ENCODE data around the gene CAMTA1. TPM values are rescaled to one million over a fixed set of nuclear protein-coding genes. Genes with fewer than 3 reads are reported as not detected.

The CAMTA1 gene
- total and polyA plus RNA-seq, 8 donors: 42.8 to 213 (median 118) TPM

DNA sequence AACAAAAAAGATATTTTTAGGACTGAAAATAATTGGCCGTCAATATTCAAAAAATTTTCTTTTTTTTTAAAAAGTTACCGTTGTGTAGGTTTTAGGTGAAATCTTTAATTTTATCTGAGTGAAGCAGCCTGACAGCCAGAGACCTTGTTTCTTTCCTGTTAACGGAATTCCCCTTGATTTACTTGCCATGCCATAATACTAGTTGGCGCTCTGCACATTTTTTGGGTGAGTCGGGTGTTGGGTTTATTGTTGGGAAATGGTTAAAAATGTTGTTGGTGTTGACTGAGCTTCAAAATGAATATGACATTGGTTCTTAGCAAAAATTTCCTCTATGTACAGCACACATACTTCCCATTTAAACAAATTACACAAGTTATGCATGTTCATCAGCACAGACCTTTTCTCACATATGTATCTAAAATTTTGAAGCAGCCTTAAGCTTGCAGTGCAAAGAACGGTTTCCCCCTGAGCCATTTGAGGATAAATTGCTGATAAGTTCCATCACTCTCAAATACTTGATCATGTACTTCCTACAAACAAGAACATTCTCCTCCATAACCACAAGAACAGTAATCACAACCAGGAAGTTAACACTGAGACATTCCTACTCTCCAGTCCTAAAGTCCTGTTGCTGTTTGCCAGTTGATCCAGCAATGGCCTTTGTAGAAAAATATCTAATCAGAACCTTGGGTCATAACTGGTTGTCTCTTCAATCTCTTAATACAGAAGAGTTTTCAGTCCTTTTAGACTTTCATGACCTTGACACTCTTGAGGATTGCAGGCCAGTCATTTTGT lies 34.2 kb downstream of the CAMTA1 start:
- H3K4me3 ChIP-seq: no peak overlapping the region
- intact Hi-C loops (cut with DNase I; ENCODE audit: low total_unique reads): no loop called here

DNA sequence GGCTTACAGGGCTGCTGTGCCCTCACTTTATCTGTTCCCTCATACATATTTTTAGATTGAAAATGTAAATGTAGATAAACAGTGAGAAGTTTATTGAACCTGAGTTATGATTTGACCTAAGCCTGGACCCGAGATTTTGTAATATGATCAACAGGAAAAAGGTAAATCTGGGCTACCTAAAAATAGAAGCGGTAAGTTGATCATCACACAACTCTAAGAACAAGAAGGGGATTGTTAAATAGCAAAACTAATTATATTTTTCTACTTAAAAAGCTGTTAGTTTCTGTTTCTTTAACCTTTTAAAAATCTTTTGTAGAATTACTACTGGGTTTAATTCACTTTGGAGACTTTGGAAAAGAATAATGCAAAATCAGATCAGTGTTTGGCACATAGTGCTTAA lies 35.6 kb downstream of the CAMTA1 start:
- intact Hi-C loops (cut with DNase I; ENCODE audit: low total_unique reads): no loop called here
- no peak for DNase-seq
- H3K9me3 ChIP-seq: no peaks in the 10 kb centered on the region
- peak overlapping the region in 2 of 5 donors; percentile 58 to 84 for H3K27ac ChIP-seq
- no peak overlapping the region for H3K4me3 ChIP-seq
- peaks cover 32 to 79% (median 60%) of the 10 kb centered on the region in 4 donors for H3K4me1 ChIP-seq
- H3K36me3 ChIP-seq: no peaks in the 10 kb centered on the region
- TF ChIP-seq POLR2AphosphoS5 (IDR thresholded peaks at IDR 0.05) (no peak), POLR2A (IDR thresholded peaks at IDR 0.05) (no peak), EP300 (IDR thresholded peaks at IDR 0.05) (no peak), CTCF (IDR thresholded peaks at IDR 0.05) (no peak)
- no peaks in the 10 kb centered on the region for H3K27me3 ChIP-seq
- 31 to 56% (median 43%) methylated on average over 2 of the region's 2 CpGs for WGBS, 5 donors

More for the DNA sequence above, 34.2 kb downstream of the CAMTA1 start:
- 67 to 76% (median 75%) methylated on average over 6 of the region's 6 CpGs for WGBS, 5 donors
- peak overlapping the region in 4 of 5 donors; percentile 44 to 84 (median 60) for H3K27ac ChIP-seq
- no peaks in the 10 kb centered on the region for H3K9me3 ChIP-seq
- no peaks in the 10 kb centered on the region for H3K27me3 ChIP-seq
- peak in 1 of 2 donors; percentile 41 for DNase-seq
- no peaks in the 10 kb centered on the region for H3K36me3 ChIP-seq
- peaks cover 29 to 71% (median 49%) of the 10 kb centered on the region in 4 donors for H3K4me1 ChIP-seq
- TF ChIP-seq CTCF (IDR thresholded peaks at IDR 0.05) (no peak), POLR2AphosphoS5 (IDR thresholded peaks at IDR 0.05) (peak in 2 of 3 donors; percentile 56 to 80)

DNA sequence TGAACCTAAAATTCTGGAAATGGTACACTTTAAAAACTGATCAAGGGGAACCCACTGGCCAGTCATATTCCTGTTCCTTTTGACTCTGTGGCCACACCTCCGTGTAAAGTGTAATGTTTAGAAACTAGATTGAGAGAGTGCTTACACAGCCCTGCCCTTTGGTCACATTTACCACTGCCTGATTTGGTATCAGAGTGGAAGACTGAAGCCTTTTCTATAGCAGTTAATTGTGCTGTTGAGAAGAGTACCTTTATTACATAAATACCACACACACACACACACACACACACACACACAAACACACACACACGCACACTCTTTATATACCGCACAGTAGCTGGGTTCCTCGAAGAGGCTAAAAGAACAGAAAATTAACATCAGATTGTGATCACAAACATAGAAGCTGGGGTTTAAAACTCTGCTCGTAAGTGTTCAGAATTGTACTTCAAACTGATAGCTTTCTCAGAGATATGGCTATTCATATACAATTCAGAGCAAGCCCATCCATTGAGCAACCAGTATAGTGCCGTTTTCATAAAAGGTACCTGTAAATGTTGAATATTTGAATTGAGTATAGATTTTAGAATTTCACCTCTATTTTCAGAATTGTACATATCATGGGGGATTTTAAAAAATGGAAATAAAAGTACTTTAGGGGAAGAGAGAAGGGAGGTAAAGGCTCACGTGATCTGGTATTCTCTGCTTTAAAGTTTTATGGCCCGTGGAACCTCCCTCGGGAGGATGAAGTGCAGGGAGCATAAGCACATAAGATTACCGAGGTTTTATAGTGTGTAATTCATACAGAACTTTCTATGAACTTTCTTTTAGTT lies 37.5 kb downstream of the CAMTA1 start:
- peak overlapping the region; percentile 56 to 83 (median 75) for H3K27ac ChIP-seq
- H3K36me3 ChIP-seq: no peaks in the 10 kb centered on the region
- no peaks in the 10 kb centered on the region for H3K9me3 ChIP-seq
- TF ChIP-seq POLR2A (IDR thresholded peaks at IDR 0.05) (no peak), POLR2AphosphoS5 (IDR thresholded peaks at IDR 0.05) (peak in 2 of 3 donors; percentile 68 to 78)
- WGBS, 5 donors: 27 to 52% (median 48%) methylated on average over 10 of the region's 10 CpGs
- no peaks in the 10 kb centered on the region for H3K27me3 ChIP-seq
- DNase-seq: peak; percentile 43 to 84
- intact Hi-C loops (cut with DNase I; ENCODE audit: low total_unique reads): no loop called here
- peaks cover 32 to 85% (median 61%) of the 10 kb centered on the region in 4 donors for H3K4me1 ChIP-seq
- no peak overlapping the region for H3K4me3 ChIP-seq

GRCh38 chr1:6823793-6824192 lies 38.5 kb downstream of the CAMTA1 start:
- TF ChIP-seq POLR2AphosphoS5 (IDR thresholded peaks at IDR 0.05) (no peak), POLR2A (IDR thresholded peaks at IDR 0.05) (no peak), CTCF (IDR thresholded peaks at IDR 0.05) (no peak), EP300 (IDR thresholded peaks at IDR 0.05) (no peak)
- Histone ChIP-seq H3K4me3 (no peak overlapping the region), H3K4me1 (peaks cover 30 to 85% (median 63%) of the 10 kb centered on the region in 4 donors), H3K27me3 (no peaks in the 10 kb centered on the region), H3K9me3 (no peaks in the 10 kb centered on the region), H3K27ac (peak overlapping the region in 4 of 5 donors; percentile 56 to 83 (median 73)), H3K36me3 (no peaks in the 10 kb centered on the region)
- intact Hi-C loops (cut with DNase I; ENCODE audit: low total_unique reads): no loop called here
- peak in 1 of 2 donors; percentile 13 for DNase-seq

Data from stomach (tissue), 9 donors.